Measurements from ENCODE around the gene HRK. TPM values are rescaled to one million over a fixed set of nuclear protein-coding genes. Genes with fewer than 3 reads are reported as not detected.

HRK gene
- total and polyA plus RNA-seq, 9 of the 15 experiments (the other 6 are each of a cell fraction or from before 2014, with no cell fraction given): 0.01 to 0.05 (median 0.04) TPM; not detected in 6

DNA sequence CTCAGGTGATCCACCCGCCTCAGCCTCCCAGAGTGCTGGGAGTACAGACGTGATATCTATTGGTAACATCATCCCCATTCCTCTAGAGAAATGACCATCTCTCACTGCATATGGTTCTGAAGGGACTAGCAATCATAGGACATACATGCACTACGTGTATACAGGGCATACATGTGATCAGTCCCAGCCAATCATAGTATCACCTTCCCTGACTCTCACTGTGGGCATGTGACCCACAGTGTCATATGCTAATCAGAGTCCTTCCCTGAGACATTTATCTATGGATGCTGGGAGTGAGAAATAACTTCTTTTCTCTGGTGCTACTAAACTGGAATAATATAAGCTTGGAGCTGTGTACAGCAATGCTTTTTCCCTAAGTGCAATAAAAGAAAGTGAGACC is 17.4 kb upstream of the HRK start (continued):
- TF ChIP-seq, protein P1, sequence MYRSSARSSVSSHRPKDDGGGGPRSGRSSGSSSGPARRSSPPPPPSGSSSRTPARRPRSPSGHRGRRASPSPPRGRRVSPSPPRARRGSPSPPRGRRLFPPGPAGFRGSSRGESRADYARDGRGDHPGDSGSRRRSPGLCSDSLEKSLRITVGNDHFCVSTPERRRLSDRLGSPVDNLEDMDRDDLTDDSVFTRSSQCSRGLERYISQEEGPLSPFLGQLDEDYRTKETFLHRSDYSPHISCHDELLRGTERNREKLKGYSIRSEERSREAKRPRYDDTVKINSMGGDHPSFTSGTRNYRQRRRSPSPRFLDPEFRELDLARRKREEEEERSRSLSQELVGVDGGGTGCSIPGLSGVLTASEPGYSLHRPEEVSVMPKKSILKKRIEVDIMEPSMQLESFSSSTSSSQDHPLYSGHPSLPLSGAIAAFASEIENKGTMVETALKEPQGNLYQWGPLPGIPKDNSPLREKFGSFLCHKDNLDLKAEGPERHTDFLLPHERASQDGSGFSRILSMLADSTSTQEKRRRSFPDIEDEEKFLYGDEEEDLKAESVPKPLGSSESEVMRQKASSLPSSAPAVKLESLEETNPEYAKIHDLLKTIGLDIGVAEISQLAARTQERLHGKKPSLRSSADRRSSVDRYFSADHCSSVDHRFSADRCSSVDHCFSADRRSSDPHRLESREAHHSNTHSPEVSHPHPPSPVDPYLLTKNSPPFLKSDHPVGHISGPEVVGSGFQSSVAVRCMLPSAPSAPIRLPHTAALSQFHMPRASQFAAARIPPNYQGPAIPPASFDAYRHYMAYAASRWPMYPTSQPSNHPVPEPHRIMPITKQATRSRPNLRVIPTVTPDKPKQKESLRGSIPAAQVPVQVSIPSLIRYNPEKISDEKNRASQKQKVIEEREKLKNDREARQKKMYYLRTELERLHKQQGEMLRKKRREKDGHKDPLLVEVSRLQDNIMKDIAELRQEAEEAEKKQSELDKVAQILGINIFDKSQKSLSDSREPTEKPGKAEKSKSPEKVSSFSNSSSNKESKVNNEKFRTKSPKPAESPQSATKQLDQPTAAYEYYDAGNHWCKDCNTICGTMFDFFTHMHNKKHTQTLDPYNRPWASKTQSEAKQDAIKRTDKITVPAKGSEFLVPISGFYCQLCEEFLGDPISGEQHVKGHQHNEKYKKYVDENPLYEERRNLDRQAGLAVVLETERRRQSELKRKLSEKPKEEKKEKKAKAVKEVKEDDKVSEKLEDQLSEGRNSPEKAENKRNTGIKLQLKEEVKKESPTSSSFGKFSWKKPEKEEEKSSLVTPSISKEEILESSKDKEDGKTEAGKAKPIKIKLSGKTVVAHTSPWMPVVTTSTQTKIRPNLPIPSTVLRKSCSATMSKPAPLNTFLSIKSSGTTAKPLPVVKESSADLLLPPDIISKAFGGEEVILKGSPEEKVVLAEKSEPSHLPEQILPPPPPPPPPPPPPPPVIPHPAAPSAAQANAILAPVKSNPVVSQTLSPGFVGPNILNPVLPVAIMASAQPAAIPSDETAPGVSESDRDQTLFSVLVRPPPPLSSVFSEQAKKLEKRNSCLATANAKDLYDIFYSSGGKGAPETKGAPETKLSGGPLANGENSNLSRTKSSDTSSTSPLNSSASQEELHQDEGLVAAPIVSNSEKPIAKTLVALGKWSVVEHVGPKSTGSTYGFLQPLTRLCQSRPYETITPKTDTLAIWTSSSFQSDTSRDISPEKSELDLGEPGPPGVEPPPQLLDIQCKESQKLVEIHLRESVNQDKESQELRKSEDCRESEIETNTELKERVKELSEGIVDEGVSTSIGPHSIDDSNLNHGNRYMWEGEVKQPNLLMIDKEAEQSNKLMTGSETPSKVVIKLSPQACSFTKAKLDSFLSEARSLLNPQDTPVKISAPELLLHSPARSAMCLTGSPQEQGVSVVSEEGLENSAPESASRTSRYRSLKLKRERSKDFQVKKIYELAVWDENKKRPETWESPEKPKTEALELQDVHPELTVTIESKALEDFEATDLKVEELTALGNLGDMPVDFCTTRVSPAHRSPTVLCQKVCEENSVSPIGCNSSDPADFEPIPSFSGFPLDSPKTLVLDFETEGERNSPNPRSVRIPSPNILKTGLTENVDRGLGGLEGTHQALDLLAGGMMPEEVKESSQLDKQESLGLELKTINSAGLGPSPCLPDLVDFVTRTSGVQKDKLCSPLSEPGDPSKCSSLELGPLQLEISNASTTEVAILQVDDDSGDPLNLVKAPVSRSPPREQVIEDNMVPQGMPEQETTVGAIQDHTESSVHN (IDR thresholded peaks at IDR 0.05; ENCODE audit: borderline replicate concordance in 1 of 2, low read depth in 1 of 2): no peak
- TF ChIP-seq, protein P2, sequence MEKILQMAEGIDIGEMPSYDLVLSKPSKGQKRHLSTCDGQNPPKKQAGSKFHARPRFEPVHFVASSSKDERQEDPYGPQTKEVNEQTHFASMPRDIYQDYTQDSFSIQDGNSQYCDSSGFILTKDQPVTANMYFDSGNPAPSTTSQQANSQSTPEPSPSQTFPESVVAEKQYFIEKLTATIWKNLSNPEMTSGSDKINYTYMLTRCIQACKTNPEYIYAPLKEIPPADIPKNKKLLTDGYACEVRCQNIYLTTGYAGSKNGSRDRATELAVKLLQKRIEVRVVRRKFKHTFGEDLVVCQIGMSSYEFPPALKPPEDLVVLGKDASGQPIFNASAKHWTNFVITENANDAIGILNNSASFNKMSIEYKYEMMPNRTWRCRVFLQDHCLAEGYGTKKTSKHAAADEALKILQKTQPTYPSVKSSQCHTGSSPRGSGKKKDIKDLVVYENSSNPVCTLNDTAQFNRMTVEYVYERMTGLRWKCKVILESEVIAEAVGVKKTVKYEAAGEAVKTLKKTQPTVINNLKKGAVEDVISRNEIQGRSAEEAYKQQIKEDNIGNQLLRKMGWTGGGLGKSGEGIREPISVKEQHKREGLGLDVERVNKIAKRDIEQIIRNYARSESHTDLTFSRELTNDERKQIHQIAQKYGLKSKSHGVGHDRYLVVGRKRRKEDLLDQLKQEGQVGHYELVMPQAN (IDR thresholded peaks at IDR 0.05; ENCODE audit: borderline replicate concordance): no peak
- TF ChIP-seq, protein P3, sequence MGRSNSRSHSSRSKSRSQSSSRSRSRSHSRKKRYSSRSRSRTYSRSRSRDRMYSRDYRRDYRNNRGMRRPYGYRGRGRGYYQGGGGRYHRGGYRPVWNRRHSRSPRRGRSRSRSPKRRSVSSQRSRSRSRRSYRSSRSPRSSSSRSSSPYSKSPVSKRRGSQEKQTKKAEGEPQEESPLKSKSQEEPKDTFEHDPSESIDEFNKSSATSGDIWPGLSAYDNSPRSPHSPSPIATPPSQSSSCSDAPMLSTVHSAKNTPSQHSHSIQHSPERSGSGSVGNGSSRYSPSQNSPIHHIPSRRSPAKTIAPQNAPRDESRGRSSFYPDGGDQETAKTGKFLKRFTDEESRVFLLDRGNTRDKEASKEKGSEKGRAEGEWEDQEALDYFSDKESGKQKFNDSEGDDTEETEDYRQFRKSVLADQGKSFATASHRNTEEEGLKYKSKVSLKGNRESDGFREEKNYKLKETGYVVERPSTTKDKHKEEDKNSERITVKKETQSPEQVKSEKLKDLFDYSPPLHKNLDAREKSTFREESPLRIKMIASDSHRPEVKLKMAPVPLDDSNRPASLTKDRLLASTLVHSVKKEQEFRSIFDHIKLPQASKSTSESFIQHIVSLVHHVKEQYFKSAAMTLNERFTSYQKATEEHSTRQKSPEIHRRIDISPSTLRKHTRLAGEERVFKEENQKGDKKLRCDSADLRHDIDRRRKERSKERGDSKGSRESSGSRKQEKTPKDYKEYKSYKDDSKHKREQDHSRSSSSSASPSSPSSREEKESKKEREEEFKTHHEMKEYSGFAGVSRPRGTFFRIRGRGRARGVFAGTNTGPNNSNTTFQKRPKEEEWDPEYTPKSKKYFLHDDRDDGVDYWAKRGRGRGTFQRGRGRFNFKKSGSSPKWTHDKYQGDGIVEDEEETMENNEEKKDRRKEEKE (IDR thresholded peaks at IDR 0.05; ENCODE audit: borderline replicate concordance in 1 of 2, control insufficient read depth in 1 of 2, low read depth in 2 of 2, low read length in 1 of 2): no peak
- no peak for TF ChIP-seq SAFB2 (IDR thresholded peaks at IDR 0.05; ENCODE audit: borderline replicate concordance, low read depth, low read length, severe bottlenecking)
- TF ChIP-seq, protein P4, sequence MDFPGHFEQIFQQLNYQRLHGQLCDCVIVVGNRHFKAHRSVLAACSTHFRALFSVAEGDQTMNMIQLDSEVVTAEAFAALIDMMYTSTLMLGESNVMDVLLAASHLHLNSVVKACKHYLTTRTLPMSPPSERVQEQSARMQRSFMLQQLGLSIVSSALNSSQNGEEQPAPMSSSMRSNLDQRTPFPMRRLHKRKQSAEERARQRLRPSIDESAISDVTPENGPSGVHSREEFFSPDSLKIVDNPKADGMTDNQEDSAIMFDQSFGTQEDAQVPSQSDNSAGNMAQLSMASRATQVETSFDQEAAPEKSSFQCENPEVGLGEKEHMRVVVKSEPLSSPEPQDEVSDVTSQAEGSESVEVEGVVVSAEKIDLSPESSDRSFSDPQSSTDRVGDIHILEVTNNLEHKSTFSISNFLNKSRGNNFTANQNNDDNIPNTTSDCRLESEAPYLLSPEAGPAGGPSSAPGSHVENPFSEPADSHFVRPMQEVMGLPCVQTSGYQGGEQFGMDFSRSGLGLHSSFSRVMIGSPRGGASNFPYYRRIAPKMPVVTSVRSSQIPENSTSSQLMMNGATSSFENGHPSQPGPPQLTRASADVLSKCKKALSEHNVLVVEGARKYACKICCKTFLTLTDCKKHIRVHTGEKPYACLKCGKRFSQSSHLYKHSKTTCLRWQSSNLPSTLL (IDR thresholded peaks at IDR 0.05): no peak
- TF ChIP-seq ZNF212 (CRISPR knock-in tag; IDR thresholded peaks at IDR 0.05): no peak
- TF ChIP-seq JUNB (CRISPR knock-in tag; conservative IDR thresholded peaks at IDR 0.05): no peak
- TF ChIP-seq SMARCE1 (IDR thresholded peaks at IDR 0.05): no peak
- no peak for TF ChIP-seq ILK (tag; IDR thresholded peaks at IDR 0.05; ENCODE audit: borderline replicate concordance, low read depth)
- no peak for TF ChIP-seq PPARD (CRISPR knock-in tag; IDR thresholded peaks at IDR 0.05)
- TF ChIP-seq RNF2 (IDR thresholded peaks at IDR 0.05): no peak
